ENCODE measurements around the gene SH3RF3. TPM values are rescaled to one million over a fixed set of nuclear protein-coding genes. Genes with fewer than 3 reads are reported as not detected.
A peak's percentile ranks its signal among the peaks of the same experiment; 100 is the strongest.

The SH3RF3 gene
- total RNA-seq, 1 donor from 2014 or later, result 0.47 TPM

DNA sequence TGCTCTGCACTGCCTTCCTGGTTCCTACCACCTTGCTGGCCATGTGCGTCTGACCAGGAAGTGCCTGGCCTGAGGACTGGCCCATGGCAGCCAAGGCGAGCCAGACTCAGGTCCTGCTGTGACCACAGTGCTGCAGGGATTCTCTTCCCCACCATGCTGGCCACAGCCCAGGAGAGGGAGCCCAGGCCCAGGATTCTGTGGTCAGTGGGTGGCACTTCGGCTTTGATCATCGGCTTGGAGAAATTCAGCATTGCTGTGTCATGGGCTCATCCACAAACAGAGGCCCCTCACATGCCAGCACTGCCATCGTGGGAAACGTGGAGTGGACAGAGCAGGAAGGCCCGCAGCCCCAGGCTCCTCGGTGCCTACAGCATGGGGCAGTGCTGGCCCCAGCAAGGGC lies 273.2 kb downstream of the SH3RF3 start:
- Mint-ChIP-seq H3K9me3 (no peaks in the 10 kb centered on the region), H3K4me3 (no peak overlapping the region), H3K36me3 (ENCODE audit: low read depth) (no peaks in the 10 kb centered on the region), H3K4me1 (peaks cover 6% of the 10 kb centered on the region), H3K27ac (no peak overlapping the region), H3K27me3 (peaks cover 2% of the 10 kb centered on the region)
- no peak for DNase-seq
- intact Hi-C loops (cut with micrococcal nuclease), result no loop called here

DNA sequence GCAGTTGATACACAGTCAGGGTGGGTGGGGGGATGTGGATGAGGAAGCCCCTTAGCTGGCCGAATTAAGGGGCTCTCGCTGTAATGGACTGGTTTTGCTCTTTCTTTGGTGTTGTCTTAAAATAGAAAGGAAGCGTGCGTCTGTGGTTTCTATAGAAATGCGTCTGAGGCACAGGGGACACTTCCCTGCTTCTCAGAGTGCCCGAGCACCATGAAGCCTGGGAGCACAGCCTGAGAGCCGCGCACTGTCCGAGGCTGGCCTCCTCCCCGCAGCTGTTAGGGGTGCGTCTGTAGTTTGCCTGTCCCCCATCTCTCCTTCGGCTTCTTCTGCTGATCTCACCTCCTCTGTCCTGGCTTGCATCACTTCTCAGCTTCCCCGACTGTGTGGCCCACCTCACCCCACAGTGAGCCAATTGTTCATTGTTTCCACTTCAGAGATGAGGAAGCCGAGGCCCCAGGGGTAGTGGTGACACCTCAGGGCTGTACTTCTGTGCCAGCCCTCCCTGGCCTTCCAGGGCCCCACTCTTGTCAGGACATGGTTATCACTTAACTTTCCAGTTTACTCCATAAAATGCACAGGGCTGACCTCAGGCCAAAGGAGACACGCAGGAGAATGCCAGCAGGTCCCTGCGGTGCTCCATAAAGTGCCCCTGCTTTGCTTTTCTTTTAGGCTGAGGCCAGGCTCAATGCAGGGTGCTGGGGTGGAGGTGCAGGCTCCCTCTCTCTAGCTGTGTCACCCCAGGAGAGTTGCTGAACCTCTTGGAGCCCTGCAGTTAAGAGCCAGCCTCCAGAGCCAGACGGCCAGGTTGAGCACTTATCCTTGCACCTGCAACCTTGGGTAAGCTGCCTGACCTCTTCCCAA lies 274.2 kb downstream of the SH3RF3 start:
- H3K27ac Mint-ChIP-seq, result no peak overlapping the region
- H3K4me1 Mint-ChIP-seq, result peaks cover 6% of the 10 kb centered on the region
- H3K36me3 Mint-ChIP-seq (ENCODE audit: low read depth), result no peaks in the 10 kb centered on the region
- intact Hi-C loops (cut with micrococcal nuclease), result no loop called here
- no peaks in the 10 kb centered on the region for H3K9me3 Mint-ChIP-seq
- no peak overlapping the region for H3K4me3 Mint-ChIP-seq
- DNase-seq, result no peak
- no peaks in the 10 kb centered on the region for H3K27me3 Mint-ChIP-seq

DNA sequence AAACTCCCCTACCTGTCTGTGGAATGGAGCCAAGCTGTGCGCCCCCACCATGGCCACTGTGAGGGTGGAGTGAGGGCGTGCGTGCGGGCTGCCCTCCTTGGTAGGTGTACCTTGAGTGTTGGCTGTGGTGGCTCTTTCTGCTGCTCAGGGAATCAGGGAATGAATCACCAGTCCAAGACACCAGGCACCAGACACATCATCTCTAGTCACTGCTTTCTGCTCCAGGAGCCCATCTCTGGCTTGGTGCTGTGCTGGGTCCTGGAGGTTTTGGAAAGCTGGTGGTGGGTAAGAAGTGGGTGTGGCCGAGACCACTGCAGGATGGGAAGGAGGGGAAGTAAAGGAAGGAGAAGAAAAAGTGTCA lies 274.8 kb downstream of the SH3RF3 start:
- Mint-ChIP-seq H3K4me3 (no peak overlapping the region), H3K9me3 (no peaks in the 10 kb centered on the region), H3K4me1 (peaks cover 6% of the 10 kb centered on the region), H3K27ac (peak overlapping the region; percentile 32), H3K36me3 (ENCODE audit: low read depth) (no peaks in the 10 kb centered on the region), H3K27me3 (no peaks in the 10 kb centered on the region)
- DNase-seq, result no peak
- intact Hi-C loops (cut with micrococcal nuclease), result no loop called here

DNA sequence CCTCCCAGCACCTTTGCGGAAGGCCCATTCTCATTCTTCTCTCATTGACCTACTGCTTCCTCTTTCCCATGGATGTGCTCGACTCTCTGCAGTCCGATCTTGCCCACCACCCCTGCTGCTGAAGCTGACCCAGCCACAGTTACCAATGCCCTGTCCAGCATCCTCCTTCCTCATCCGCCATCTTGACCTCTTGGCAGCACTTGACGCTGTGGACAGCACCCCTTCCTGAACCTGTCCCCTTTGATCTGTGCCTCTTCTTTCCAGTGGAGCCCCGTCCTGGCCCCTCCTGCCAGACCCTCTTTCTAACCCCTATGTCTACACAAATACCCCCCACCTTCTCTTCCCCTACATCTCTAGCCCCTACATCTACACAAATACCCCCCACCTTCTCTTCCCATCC lies 275.7 kb downstream of the SH3RF3 start:
- no peaks in the 10 kb centered on the region for H3K27me3 Mint-ChIP-seq
- H3K4me3 Mint-ChIP-seq, result no peak overlapping the region
- H3K9me3 Mint-ChIP-seq, result no peaks in the 10 kb centered on the region
- no peaks in the 10 kb centered on the region for H3K36me3 Mint-ChIP-seq (ENCODE audit: low read depth)
- H3K27ac Mint-ChIP-seq, result no peak overlapping the region
- DNase-seq, result no peak
- H3K4me1 Mint-ChIP-seq, result peaks cover 6% of the 10 kb centered on the region
- intact Hi-C loops (cut with micrococcal nuclease), result no loop called here

DNA sequence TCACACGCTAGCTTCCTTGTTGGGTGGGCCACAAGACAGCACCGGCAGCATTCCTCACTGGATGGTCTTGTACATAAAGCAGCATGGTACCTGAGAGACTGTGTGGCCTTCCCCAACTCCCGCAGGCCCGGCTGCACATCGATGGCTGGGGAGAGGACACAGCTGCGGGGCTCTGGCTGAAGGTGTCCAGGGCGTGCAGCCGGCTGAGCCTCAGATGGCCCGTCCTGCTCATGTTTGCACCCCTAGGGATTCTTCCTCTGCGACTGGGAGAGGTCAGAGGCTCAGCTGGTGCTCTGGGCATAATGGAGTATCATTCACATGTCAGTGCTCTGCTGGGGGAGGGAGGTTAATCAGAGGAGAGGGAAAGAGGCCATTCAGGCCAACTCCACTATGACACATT lies 276.9 kb downstream of the SH3RF3 start:
- no peak for DNase-seq
- intact Hi-C loops (cut with micrococcal nuclease), result no loop called here
- H3K27me3 Mint-ChIP-seq, result no peaks in the 10 kb centered on the region
- no peak overlapping the region for H3K27ac Mint-ChIP-seq
- peaks cover 6% of the 10 kb centered on the region for H3K4me1 Mint-ChIP-seq
- H3K4me3 Mint-ChIP-seq, result no peak overlapping the region
- no peaks in the 10 kb centered on the region for H3K36me3 Mint-ChIP-seq (ENCODE audit: low read depth)
- no peaks in the 10 kb centered on the region for H3K9me3 Mint-ChIP-seq

DNA sequence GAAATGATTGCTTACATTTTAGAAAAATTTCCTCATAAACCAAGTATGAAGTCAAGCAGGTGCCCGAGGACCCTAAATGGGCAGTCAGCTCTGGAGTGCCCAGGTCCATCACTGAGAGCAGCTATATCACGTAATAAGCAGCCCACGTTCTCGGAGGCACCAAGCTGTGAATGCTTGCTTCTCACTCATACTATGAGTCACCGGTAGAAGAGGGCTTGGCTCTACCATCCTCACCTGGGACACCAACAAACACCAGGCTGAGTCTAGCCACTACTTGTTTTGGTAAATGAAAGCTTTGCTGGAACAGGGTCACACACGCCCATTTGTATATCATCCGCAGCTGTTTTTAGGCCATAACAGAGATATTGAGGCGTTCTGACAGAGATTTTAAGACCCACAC lies 277.3 kb downstream of the SH3RF3 start:
- Mint-ChIP-seq H3K27ac (no peak overlapping the region), H3K27me3 (no peaks in the 10 kb centered on the region), H3K36me3 (ENCODE audit: low read depth) (no peaks in the 10 kb centered on the region), H3K4me1 (peaks cover 6% of the 10 kb centered on the region), H3K9me3 (no peaks in the 10 kb centered on the region), H3K4me3 (no peak overlapping the region)
- intact Hi-C loops (cut with micrococcal nuclease), result no loop called here
- no peak for DNase-seq

DNA sequence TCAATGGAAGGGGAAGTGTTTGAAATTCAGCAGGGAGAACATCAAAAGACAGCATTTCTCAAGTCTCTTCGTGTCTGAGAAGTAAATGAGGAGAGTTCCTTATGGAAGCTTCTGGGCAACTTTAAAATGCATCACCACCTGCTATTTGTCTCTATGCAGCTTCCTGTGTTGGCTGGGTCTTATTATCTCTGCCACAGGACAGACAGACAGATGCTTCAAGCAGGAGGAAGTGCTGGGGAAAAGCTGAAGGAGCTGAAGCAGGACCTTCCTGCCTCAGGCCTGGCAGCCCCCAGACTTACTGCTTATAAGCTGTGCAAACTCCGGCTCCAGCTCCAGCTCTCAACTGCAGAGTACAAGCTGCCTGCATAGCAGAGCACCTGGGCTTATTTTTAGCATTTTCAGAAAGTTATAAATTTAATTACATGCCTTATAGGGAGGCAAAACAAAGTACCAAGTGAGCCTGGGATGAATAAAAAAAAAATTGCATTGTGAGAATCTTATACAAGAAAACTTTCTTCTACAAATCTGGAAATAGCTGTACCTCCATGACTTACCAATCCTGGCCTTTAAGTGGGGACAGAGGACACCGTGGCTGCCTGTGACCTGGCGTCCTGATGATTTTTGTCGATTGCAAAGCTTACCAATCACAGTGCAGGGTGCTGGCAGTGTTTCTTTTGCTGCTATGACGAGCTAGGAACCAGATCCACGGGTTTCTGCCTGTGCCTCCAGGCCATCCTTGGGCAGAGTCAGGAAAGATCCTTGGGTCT lies 278.5 kb downstream of the SH3RF3 start:
- intact Hi-C loops (cut with micrococcal nuclease), result no loop called here
- Mint-ChIP-seq H3K4me3 (no peak overlapping the region), H3K9me3 (no peaks in the 10 kb centered on the region), H3K36me3 (ENCODE audit: low read depth) (no peaks in the 10 kb centered on the region), H3K27ac (no peak overlapping the region), H3K4me1 (peaks cover 6% of the 10 kb centered on the region), H3K27me3 (no peaks in the 10 kb centered on the region)
- no peak for DNase-seq

DNA sequence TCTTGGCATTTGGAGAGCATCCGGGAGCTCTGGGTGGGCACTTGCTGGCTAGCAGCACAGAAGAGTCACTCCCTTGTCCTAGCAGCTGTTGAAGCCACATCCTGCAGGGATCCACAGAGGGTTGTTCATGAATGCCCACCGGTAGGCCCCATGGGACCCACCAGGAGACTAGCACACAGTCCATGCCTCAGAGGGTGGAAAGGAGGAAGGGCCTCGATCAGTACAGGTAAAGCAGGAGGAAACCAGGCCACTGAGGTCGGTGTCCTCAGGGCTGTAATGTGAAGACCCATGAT lies 279.0 kb downstream of the SH3RF3 start:
- H3K9me3 Mint-ChIP-seq, result no peaks in the 10 kb centered on the region
- no peak overlapping the region for H3K4me3 Mint-ChIP-seq
- H3K4me1 Mint-ChIP-seq, result peaks cover 4% of the 10 kb centered on the region
- intact Hi-C loops (cut with micrococcal nuclease), result no loop called here
- no peak overlapping the region for H3K27ac Mint-ChIP-seq
- H3K36me3 Mint-ChIP-seq (ENCODE audit: low read depth), result no peaks in the 10 kb centered on the region
- H3K27me3 Mint-ChIP-seq, result no peaks in the 10 kb centered on the region
- no peak for DNase-seq

DNA sequence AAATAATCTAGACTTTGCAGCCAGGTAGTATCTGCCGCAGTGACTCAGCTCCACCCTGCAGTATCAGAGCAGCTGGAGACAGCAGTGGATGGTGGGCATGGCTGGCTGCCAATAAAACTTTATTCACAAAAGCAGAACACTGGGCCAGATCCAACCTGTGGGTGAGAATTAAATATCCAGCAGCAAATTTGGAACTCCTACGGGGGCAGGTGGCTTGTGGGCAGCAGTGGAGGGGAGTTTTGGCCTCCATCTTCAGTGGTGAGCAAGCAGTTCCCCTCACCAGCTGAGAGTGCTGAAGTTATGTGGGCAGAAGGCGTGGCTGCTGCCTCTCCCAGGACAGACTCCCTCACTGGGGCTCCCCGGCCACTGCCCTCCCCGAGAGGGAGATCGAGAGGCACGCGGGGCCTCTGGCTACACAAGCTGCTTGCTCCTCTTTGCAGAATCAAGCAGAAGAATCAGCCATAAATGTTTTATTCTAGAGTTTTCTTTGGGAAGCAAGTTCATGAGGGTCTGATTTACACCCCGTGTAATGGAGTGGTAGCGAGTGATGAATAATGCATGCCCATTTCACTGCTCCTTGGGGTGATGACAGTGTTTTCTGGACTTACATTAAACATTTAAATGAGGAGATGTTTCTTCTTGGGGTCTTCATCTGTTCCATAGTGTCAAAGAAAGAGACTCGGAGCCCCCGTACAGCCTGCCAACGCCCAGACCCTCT lies 280.5 kb downstream of the SH3RF3 start:
- DNase-seq, result no peak
- Mint-ChIP-seq H3K27me3 (no peaks in the 10 kb centered on the region), H3K4me1 (no peaks in the 10 kb centered on the region), H3K4me3 (no peak overlapping the region), H3K36me3 (ENCODE audit: low read depth) (no peaks in the 10 kb centered on the region), H3K9me3 (no peaks in the 10 kb centered on the region), H3K27ac (no peak overlapping the region)
- intact Hi-C loops (cut with micrococcal nuclease), result no loop called here

DNA sequence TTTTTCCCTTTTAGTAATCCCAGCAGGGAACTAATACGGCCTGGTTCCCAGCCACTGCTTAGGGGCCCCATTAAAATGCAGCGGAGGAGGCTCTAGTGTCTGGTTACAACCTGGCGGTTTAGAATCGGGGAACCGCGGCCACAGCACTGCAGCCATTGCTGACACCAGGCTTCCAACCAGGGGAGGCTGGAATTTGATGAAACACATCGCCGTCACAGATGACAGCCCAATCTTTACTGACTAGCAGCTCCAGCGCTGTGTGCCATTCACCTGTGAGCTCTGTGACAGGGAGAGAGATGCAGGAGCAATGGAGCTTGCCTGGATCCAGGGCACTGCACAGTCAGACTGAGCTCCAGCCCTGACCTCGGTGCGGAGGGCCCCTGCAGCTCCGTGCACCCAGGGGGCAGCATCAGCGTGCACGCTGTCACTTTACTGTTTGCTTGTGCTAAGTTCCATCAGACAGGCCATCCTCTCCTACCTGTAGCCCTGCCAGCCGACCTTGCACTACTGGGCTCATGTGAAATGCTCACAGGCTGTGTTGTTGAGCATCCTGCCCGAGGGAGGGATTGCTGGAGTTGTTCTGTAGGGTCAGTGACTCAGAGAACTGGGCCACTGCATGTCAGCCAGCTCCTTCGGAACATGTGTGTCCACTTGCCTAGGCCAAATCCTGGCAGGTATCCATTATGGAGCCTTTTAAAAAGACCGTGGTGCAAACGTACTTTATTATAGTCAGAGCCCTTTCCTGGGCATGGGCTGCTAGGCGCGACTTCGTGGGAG lies 281.2 kb downstream of the SH3RF3 start:
- H3K4me3 Mint-ChIP-seq, result no peak overlapping the region
- intact Hi-C loops (cut with micrococcal nuclease), result no loop called here
- no peaks in the 10 kb centered on the region for H3K9me3 Mint-ChIP-seq
- no peaks in the 10 kb centered on the region for H3K4me1 Mint-ChIP-seq
- H3K36me3 Mint-ChIP-seq (ENCODE audit: low read depth), result no peaks in the 10 kb centered on the region
- H3K27me3 Mint-ChIP-seq, result no peaks in the 10 kb centered on the region
- no peak overlapping the region for H3K27ac Mint-ChIP-seq
- DNase-seq, result no peak

DNA sequence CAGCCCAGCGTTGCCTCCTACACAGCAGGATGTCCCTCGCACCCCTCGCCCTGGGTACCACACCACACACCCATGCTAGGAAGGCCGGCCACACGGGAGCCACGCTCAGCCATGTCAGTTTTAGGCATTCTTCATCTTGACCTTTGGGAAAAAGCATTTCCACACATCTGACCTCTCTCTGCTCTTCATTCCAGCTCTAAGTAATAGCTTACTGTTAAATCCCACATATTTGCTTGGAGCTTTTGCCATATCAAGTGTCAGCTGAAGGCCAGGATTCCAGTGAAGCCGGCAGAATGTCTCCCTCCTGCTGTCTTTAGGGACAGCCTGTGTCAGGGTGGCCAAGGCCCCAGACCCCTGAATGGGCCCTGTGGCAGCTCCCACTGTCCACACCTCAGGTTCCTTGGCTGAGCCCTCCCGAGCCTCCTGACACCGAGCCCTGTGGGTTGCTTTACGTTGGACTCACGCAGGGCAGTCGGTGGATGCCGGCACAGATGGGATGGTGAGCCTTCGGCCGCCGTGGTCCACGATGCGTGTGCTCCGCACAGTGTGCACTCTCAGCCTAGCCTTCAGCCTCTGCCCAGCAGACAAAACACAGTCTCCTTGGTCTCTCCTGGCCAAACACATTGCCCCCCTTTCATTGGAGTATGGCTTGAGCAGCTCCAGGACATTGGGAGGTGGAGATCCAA lies 282.8 kb downstream of the SH3RF3 start:
- DNase-seq, result no peak
- H3K27ac Mint-ChIP-seq, result no peak overlapping the region
- no peaks in the 10 kb centered on the region for H3K27me3 Mint-ChIP-seq
- H3K4me3 Mint-ChIP-seq, result no peak overlapping the region
- H3K9me3 Mint-ChIP-seq, result no peaks in the 10 kb centered on the region
- intact Hi-C loops (cut with micrococcal nuclease), result no loop called here
- no peaks in the 10 kb centered on the region for H3K36me3 Mint-ChIP-seq (ENCODE audit: low read depth)
- H3K4me1 Mint-ChIP-seq, result no peaks in the 10 kb centered on the region

DNA sequence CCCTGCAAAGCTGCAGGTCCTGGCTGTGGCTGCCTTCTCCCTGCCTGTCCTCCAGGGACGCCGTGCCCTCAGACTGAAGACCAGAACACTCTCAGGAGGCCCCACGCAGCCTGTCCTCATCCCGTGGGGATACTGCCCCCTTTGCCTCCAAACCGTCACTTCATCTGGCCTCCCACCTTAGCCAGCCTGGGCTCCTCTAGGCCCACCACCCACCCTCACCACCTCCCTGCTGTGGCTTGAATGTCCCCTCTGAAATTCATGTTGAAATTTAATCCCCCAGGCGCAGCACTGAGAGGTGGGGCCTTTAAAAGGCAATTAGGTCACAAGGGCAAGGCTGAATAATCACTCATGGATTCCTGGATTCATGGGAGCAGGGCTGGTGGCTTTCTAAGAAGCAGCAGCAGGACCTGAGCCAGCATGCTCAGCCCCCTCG lies 286.6 kb downstream of the SH3RF3 start:
- H3K27me3 Mint-ChIP-seq, result no peaks in the 10 kb centered on the region
- H3K4me1 Mint-ChIP-seq, result no peaks in the 10 kb centered on the region
- H3K27ac Mint-ChIP-seq, result no peak overlapping the region
- DNase-seq, result no peak
- no peaks in the 10 kb centered on the region for H3K36me3 Mint-ChIP-seq (ENCODE audit: low read depth)
- no peaks in the 10 kb centered on the region for H3K9me3 Mint-ChIP-seq
- no peak overlapping the region for H3K4me3 Mint-ChIP-seq
- intact Hi-C loops (cut with micrococcal nuclease), result no loop called here

DNA sequence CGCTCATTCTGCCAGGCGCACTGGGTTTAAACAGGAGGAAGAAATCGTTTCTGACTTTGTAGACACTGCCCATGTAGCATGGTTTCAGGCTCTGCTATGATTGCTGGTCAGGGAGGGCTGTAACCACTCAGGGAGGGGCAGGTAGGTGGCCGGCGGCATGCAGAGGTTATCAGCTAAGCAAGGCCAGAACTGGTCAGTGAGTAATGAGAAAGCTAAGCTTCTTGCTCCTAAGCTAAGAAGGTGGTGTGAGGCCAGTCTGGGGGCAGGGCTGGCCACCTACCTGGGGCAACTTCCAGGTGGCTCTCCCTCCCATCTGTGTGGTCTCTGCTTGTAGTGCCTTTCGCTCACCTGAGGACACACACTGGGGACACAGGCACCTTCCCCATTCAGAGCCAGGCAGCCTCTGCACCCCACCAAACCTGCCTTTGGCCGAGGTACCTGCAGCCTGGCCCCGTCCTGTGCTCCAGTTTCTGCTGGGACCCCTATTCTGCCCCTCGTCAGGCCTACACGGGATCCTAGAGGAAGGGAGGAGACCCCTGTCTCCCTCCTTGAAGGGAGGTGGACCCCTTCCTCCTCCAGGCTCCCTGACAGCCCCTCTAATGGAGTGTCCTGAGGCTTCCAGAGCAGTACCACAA lies 288.8 kb downstream of the SH3RF3 start:
- no peaks in the 10 kb centered on the region for H3K36me3 Mint-ChIP-seq (ENCODE audit: low read depth)
- intact Hi-C loops (cut with micrococcal nuclease), result no loop called here

More for the DNA sequence above, 288.8 kb downstream of the SH3RF3 start:
- H3K27me3 Mint-ChIP-seq, result no peaks in the 10 kb centered on the region
- DNase-seq, result no peak
- no peaks in the 10 kb centered on the region for H3K9me3 Mint-ChIP-seq
- no peaks in the 10 kb centered on the region for H3K4me1 Mint-ChIP-seq
- H3K27ac Mint-ChIP-seq, result no peak overlapping the region
- no peak overlapping the region for H3K4me3 Mint-ChIP-seq

All from activated CD4-positive, alpha-beta T cell treated with anti-CD3 and anti-CD28 coated beads, Interleukin-2, amount 10 ng/mL, durations not matched to agents 24 days and 14 days (primary cell).